Stimulated activated CD8-positive, alpha-beta memory T cell treated with anti-CD3 and anti-CD28 coated beads, Interleukin-4, amount 100 ng/mL, for 24 hours (primary cell): ENCODE measurements around the gene RBM28.
"Not testable (repeated sequence)": the region's sequence is repeated elsewhere in the genome, so short reads cannot be mapped to it uniquely, and the experiment has no call there.

Experiments
- DNase-seq: peaks from one replicate; pipeline ENCODE4 v3.0.0-alpha.2; 2020; ENCODE audit warnings: low read depth

Gene RBM28

DNA sequence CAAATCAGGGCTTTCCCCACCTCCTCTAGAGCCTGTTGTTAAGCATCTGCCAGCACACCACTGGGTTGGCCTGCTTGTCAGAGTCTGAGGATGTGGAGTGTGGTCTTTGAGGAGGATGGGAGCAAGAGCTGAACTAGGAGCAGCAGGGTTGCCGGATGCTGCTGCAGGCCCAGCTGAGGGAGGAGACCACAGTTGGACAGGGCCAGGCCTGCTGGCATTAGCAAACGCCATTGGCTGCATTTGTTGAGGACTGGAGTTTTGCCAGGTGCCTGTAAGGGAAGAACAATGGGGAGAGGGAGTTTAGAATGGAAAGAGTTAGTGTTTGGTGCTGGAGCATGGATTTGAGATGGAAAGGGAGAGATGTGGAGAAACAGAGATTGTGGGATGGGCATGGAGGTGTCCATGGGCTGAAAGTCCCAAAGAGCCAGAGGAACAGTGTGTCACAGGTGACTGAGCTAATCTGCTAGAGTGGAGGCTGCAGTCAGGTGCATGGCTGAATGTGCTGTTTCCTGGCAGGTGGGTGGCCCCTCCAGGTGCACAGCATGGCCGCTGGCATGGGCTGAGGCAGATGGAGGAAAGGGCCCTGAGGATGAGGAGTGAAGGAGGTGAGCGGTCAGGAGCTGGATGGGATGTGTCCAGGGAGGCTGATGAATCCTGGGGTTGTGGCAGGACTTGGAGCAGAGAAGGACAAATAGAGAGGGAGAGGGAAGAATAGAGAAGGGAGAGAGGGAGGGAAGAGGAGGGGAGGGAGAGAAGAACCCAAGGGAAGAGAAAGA is 61.9 kb downstream of the RBM28 start:
- no peak for DNase-seq

DNA sequence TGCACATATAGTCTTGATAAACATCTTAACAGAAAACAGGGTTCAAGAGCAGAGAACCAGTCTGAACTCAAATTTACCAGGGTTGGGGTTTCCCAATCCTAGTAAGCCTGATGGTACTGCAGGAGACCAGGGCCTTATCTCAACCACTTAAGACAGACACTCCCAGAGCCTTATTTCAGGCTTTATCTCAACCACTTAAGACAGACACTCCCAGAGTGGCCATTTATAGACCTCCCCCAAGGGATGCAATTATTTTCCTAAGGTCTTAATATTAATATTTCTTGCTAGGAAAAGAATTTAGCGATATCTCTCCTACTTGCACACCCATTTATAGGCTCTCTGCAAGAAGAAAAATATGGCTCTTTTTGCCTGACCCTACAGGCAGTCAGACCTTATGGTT is 63.3 kb downstream of the RBM28 start:
- DNase-seq: not testable (repeated sequence)

DNA sequence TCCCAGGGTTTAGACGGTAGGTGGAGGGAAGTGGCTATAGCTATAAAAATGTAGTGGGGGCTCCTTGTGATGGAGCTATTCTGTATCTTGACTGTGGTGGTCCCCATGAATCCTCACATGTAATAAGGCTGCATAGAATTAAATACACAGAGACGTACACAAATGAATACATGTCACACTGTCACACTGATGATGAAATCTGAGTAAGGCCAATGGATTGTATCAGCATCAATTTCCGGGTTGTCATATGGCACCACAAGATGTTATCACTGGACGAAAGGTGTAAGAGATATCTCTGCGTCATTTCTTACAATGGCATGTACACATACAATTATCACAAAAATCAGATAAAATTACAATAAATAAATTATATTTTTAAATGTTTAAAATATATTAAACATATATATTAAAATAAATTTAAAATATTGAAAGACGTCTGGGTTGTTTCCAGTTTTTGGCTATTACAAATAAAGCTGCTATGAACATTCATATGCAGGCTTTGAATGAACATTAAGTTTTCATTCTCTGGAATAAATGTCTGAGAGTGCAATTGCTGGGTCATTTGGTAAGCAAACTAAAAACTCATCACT is 64.5 kb downstream of the RBM28 start:
- no peak for DNase-seq

GRCh38 chr7:128278366-128278765 is 65.3 kb downstream of the RBM28 start:
- DNase-seq: no peak

DNA sequence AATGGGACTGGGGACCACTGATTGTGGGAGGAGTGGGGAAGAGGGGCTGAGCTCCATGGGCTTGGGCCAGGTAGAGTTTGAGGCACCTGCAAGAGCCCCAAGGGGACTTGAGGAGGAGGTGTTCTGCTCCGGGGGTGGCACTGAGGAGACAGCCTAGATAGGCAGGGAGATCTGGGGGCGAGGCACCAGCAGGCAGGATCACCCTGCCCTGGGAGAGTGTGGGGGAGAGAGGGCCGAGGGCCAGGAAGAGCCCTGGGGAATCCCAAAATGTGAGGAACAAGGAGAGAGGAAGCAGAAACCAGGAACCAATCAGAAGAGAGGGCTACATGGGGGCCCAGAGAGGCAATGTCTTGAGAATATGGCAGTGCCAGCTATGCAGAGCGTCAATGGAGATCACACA is 68.0 kb downstream of the RBM28 start:
- DNase-seq: no peak

DNA sequence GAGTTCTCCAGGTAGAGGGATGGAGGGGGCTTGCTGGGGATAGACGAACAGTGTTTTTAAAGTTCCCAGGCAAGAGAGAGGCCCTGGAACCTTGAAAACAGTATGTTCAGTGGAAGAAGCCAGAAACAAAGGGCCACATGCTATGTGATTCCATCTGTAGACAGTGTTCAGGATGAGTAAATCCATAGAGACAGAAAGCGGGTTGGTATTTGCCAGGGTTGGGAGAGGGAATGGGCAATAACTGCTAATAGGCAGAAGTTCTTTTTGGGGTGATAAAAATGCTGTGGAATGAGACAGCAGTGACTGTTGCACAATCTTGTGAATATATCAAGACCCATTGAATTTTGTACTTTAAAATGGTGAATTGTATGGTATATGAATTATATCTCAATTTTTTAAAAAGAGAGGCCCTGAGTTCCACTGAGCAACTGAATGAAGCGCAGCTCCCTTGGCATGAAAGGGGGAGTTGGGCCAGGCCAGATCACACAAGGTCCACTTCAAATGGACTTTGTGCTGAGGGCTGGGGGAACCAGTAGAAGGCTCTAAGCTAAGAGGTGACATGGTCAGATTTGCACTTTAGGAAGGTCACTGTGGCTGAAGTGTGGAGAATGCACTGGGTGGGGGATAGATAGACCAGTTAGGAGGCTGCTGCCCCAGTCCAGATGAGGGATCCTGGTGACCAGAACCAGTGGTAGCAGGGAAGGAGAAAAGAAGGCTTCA is 68.7 kb downstream of the RBM28 start:
- DNase-seq: no peak

DNA sequence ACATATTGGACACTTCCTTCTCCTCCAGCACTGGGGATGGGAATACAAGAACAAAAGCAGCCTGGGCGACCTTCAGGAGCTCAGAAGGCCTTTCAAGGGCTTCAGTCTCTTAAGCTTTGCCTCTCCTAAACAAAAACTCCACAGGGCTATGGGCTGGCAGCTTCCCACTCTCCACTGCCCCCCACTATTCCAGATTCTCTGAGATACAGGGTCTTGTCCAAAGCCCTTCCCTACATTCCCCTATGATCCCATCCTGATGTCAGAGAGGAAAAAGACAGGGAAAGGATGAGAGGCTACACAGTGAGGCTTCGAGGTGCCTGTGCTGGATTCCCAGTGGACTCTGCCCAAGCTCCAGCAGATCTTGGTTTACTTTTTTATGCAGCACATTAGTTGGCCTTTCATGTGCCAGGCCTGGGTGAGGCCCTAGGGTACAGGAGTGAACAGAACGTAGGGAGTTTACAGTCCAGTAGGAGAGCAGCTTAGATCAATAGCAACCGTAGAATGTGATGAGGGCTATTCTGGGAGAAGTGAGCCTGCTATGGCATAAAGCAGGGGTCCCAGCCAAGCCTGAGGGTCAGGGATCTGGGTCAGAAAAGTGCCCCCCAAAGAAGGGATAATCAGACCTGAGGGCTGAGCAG is 69.3 kb downstream of the RBM28 start:
- DNase-seq: no peak

- DNase-seq: no peak
These were observed 71.7 kb downstream of the RBM28 start for GRCh38 chr7:128271942-128272481.

DNA sequence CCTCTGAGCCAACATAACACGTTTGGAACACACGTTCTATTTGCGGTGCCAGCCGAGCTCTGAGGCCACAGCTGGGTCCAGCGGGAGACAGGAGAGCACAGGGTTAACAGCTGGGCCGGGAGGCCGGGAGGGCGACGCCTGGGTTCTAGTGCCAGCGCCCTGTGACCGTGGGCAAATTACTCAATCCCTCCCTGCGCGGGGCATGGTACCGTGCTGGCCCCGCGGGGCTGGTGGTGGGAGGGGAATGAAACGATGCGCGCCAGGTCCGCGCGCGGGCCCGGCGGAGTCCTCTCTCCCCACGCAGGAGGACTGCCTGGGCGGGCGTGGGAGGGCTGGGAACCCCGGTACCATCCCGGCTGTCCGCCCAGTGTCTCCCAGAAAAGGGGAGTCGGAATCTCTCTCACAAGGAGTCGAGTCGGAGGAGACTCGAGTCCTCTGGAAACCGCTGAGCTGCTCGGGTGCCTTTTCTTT is 72.2 kb downstream of the RBM28 start:
- DNase-seq: no peak

- DNase-seq: no peak
These were observed 72.9 kb downstream of the RBM28 start for GRCh38 chr7:128270826-128271272.

- DNase-seq: no peak
These were observed 75.5 kb downstream of the RBM28 start for GRCh38 chr7:128268233-128268632.

- no peak for DNase-seq
These were observed 76.1 kb downstream of the RBM28 start for GRCh38 chr7:128267595-128267924.

DNA sequence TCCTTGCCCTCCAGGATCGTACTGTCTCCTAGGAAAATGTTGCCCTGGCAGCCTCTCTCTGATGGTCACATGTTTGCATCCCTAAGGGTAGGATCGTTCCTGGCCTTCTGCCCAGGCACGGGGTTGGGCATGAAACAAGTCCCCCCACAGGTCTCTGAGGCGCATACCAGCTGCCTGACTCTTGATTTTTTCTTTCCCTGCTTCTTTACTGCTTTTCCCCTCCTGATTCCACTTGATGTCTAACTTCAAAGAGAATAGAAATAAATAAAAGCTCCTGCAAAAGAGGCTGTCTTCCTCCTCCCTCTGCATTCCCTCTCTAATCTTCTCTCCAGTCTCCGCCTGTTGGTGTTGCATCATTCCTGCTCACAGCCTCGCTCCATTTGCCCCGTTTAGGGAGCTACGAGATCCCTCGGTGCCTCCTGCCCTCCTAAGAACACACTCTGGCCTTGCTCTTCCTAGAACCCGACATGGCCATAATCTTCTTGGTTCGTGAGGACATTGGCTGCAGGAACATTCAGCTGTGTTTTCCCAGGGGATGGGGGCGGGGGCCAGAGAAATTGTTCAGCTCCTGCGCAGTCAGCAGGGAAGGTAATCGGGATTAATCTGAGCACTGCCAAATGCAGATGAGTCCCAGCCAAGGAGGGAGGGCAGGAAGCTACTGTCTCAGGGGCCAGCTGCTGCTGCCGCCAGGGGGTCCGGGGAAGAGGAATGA is 76.7 kb downstream of the RBM28 start:
- DNase-seq: no peak

DNA sequence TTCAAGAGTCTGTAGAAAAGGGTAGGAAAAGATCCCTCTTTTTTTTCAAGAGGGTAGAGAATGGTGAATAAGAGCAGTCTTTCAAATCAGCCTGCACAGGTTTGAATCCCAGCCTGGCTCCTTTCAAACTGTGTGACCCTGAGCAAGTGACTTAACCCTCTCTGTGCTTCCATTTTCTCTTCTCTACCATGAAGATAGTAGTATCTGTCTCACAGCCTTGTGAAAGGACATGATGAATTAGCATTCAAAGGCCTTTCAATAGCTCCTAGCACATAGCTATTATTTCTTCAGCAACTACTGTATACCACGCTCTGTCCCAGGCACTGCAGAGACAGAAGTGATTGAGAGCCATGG is 77.2 kb downstream of the RBM28 start:
- no peak for DNase-seq

DNA sequence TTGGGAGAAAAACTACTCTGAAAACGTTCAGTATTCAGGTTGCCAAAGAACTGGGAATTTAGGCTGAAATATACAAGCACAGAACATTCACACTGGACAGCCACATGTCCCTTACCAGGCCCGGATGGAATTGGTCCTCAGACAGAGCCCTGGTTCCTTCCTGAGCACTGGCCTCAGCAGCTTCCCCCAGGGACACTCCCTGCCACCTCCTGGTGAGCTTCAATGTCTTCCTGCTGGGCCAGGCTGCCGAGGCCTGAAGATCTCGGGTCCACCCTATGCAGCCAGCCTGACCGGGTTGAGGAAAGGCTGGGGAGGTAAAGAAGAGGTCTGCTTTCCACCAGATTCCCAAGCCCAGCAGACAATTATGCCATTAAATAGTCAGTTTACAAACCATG is 77.8 kb downstream of the RBM28 start:
- DNase-seq: no peak

DNA sequence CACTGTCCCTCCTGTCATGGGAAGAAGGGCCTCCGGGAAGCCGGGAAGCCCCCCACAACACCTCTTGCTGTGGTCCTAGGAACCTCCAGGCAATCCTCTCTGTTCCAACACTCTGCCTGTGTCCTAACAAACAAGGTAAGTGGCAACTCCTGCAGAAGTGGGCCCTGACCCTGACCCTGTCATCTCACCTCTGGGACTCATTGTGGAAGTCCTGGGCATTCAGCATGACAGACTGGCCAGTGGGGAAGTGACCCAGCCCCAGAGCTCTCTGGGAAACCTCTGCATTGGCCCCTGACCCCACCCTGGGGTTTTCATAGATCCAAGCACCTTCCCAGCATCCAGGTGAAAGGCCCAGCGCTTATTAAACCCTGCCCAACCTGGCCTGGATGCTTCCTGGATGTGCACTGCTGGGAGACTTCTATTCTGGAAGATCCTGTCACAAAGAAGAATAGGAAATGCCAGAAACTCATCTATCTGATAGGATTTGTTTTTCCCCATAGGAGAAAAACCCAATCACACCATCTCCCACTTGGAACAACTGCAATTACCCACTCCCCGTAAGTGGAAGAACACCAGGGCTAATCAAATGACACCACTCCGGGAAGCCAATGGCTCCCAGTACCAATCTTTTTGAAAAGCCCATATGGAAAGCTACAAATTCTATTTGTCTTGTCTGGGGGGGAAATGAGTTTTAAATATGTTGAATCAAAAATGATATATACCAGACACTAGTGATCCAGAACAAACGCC is 78.4 kb downstream of the RBM28 start:
- no peak for DNase-seq

DNA sequence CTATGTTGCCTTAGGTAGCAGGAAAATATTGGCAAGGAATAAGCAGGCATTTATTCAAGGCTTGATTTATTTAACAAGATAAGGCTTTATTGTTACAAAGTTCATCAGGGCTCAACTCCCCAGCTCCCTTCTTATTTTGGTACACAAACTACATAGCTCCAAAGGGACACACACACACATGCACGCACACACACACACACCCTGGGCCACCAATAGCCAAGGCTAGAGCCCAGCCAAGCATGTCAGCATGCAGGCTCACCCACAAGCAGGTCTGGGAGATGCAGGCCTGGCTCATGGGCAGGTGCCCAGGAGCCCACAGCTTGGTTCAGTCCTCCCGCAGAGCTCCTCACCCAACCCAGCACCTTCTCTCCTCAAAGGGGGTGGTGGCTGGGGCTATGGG is 79.2 kb downstream of the RBM28 start:
- no peak for DNase-seq

DNA sequence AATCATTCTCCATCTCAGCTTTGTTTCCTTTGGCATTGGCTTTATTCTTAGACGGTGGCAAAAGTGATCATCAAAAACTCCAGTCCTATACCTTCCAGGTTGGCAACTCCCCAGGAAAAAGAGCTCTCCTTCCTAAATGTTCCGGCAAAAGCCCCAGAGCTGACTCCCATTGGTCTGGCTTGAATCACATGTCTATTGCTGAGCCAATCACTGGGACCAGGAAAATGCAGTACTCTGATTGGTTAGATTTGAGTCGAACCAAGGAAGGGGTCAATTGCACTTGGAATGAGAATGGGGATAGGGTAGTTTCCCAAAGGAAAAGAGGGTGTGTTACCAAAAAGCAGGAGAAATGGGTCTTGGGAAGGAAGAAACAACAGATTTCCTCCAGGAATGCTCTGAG is 80.3 kb downstream of the RBM28 start:
- no peak for DNase-seq

DNA sequence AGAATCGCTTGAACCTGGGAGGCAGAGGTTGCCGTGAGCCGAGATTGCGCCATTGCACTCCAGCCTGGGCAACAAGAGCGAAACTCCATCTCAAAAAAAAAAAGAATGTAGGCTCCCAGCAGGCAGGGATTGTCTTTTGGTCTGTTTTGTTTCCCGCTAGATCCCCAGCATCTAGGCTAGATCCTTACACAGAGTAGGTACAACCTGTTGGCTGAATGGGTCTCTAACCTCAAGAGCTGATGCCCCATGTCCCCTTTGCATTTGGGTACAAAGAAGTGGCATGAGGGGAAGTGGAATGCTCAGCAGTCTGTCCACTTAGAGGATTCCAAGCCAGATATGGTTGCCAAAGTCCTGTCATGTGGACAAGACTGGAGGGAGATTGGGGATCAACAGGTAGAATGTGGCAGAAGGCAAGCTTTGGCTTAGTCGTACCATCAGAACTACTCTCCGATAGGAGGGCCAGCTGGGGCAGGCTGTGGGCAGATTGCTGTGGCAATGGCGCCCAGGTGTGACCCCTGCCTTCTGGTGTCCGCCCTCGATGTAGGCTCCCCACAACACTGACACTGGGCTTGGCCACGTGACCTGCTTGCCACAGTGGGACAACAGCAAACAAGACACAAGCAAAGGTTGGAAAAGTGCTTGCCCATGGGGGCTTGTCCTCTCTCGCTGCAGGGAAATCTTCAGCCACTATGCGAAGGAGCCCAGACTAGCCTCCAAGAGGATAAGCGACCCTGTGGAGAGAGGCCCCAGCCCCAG is 81.3 kb downstream of the RBM28 start:
- no peak for DNase-seq

- DNase-seq: no peak
These were observed 83.5 kb downstream of the RBM28 start for GRCh38 chr7:128260069-128260795.
